ENCODE results near the gene H1-8. TPM values are rescaled to one million over a fixed set of nuclear protein-coding genes. Genes with fewer than 3 reads are reported as not detected.

H1-8 gene
- polyA plus RNA-seq, 3 donors from 2014 or later: not detected

GRCh38 chr3:129519449-129519848, 23.5 kb upstream of the H1-8 start:
- Mint-ChIP-seq H3K27me3 (ENCODE audit: low read depth in 3 of 3) (peaks cover 0 to 3% (median 0%) of the 10 kb centered on the region in 3 donors), H3K4me3 (no peak overlapping the region), H3K4me1 (no peaks in the 10 kb centered on the region), H3K36me3 (peaks cover 4 to 21% (median 7%) of the 10 kb centered on the region in 3 donors), H3K9me3 (no peaks in the 10 kb centered on the region), H3K27ac (no peak overlapping the region)
- DNase-seq: no peak

DNA sequence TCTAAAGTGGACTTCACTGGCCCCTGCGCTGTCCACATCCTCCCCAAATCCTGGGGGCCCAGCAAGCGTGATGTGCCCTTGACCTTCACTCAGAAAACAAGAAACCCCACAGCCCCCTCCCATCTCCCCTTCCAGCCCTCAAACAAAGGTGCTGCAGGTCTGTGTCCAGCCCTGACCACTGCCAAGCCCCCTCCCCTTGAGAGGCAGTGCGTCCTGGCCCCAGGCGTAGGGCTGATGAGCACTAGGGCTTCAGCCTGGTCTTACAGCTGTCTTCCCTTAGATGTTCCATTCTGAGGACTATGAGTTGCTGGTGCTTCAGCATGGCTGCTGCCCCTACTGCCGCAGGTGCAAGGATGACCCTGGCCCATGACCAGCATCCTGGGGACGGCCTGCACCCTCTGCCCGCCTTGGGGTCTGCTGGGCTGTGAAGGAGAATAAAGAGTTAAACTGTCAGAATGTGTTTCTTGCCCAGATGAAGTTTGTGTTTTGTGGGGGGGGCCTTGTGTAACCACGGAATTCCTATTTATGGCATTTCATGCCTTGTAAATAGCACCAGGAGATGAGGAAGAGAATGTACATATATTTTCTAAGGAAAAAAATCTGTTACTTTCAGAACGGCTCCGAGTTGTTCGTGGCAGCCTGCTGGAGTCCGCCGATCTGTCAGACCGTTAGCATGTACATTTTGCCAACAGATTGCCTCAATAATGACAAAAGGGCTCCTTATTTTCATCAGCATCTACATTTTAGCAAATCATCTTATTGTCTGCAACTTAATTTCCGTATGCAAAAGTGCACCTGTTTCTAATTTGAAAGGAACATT, 22.9 kb upstream of the H1-8 start:
- H3K27ac Mint-ChIP-seq: peak overlapping the region in 1 of 6 donors; percentile 74
- H3K36me3 Mint-ChIP-seq: peaks cover 4 to 21% (median 7%) of the 10 kb centered on the region in 3 donors
- H3K4me3 Mint-ChIP-seq: no peak overlapping the region
- no peaks in the 10 kb centered on the region for H3K4me1 Mint-ChIP-seq
- no peak for DNase-seq
- no peaks in the 10 kb centered on the region for H3K9me3 Mint-ChIP-seq
- peaks cover 0 to 3% (median 0%) of the 10 kb centered on the region in 3 donors for H3K27me3 Mint-ChIP-seq (ENCODE audit: low read depth in 3 of 3)

DNA sequence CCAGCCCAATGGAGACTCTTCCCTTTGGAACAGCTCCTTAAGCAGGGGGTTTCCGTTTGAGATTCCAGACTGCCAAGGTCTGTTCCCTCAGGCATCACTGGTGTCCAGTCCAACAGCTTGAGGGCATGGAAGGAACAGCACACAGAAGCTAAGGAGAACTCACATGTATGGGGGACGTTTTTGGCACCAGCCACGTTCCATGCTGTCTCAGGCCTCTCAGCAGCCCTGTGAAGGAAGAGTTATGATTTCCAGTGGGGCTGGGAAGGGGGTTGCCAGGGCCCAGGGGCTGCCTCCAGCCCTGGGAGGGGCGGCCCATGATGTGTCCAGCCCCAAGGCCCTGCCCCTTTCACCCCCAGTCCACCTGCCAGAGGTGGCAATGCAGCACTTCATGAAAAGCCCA, 22.0 kb upstream of the H1-8 start:
- Mint-ChIP-seq H3K27me3 (ENCODE audit: low read depth in 3 of 3) (peaks cover 0 to 3% (median 0%) of the 10 kb centered on the region in 3 donors), H3K36me3 (peaks cover 4 to 19% (median 6%) of the 10 kb centered on the region in 3 donors), H3K4me3 (no peak overlapping the region), H3K27ac (no peak overlapping the region), H3K9me3 (no peaks in the 10 kb centered on the region), H3K4me1 (no peaks in the 10 kb centered on the region)
- no peak for DNase-seq

GRCh38 chr3:129521611-129522010, 21.4 kb upstream of the H1-8 start:
- peaks cover 0 to 3% (median 0%) of the 10 kb centered on the region in 3 donors for H3K27me3 Mint-ChIP-seq (ENCODE audit: low read depth in 3 of 3)
- H3K4me3 Mint-ChIP-seq: no peak overlapping the region
- H3K27ac Mint-ChIP-seq: no peak overlapping the region
- no peak for DNase-seq
- no peaks in the 10 kb centered on the region for H3K4me1 Mint-ChIP-seq
- H3K9me3 Mint-ChIP-seq: no peaks in the 10 kb centered on the region
- peaks cover 4 to 13% (median 4%) of the 10 kb centered on the region in 3 donors for H3K36me3 Mint-ChIP-seq

DNA sequence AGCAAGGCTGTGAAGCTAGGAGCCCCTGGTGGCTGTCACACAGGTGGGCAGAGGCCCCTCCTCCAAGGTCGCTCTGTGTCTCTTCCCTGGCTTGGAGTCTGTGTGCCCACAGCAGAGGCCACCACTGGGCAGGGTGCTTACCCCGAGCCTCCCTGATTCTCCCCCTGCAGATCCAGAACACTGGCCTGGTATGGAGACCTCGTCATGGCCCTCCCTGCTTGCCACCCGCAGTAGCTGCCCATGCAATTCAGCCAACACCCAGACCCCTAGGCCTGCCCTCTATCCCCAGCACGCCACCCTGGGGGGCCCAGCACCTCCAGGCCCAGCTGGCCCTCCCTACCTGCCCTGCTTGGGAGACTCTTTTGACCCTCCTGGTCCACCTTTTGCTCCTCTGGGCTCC, 20.0 kb upstream of the H1-8 start:
- H3K27me3 Mint-ChIP-seq (ENCODE audit: low read depth in 3 of 3): peaks cover 0 to 3% (median 0%) of the 10 kb centered on the region in 3 donors
- H3K36me3 Mint-ChIP-seq: peaks cover 0 to 4% (median 4%) of the 10 kb centered on the region in 3 donors
- H3K4me3 Mint-ChIP-seq: no peak overlapping the region
- peak overlapping the region in 1 of 6 donors; percentile 19 for H3K27ac Mint-ChIP-seq
- peaks cover 0 to 1% of the 10 kb centered on the region in 2 donors for H3K4me1 Mint-ChIP-seq
- no peaks in the 10 kb centered on the region for H3K9me3 Mint-ChIP-seq
- DNase-seq: no peak

GRCh38 chr3:129524081-129524480, 18.9 kb upstream of the H1-8 start:
- no peak for DNase-seq
- H3K27ac Mint-ChIP-seq: peak overlapping the region in 1 of 6 donors; percentile 30

GRCh38 chr3:129525341-129525968, 17.5 kb upstream of the H1-8 start:
- no peaks in the 10 kb centered on the region for H3K36me3 Mint-ChIP-seq
- no peak overlapping the region for H3K4me3 Mint-ChIP-seq
- peak overlapping the region in 1 of 6 donors; percentile 10 for H3K27ac Mint-ChIP-seq
- no peaks in the 10 kb centered on the region for H3K9me3 Mint-ChIP-seq
- H3K4me1 Mint-ChIP-seq: peaks cover 0 to 1% of the 10 kb centered on the region in 2 donors
- no peak for DNase-seq
- H3K27me3 Mint-ChIP-seq (ENCODE audit: low read depth in 3 of 3): peaks cover 0 to 3% (median 2%) of the 10 kb centered on the region in 3 donors

More at GRCh38 chr3:129524081-129524480, 18.9 kb upstream of the H1-8 start:
- Mint-ChIP-seq H3K36me3 (peaks cover 0 to 4% (median 4%) of the 10 kb centered on the region in 3 donors), H3K4me3 (no peak overlapping the region), H3K9me3 (no peaks in the 10 kb centered on the region), H3K27me3 (ENCODE audit: low read depth in 3 of 3) (peaks cover 0 to 3% (median 0%) of the 10 kb centered on the region in 3 donors), H3K4me1 (peaks cover 0 to 1% of the 10 kb centered on the region in 2 donors)

GRCh38 chr3:129526121-129526900, 16.7 kb upstream of the H1-8 start:
- Mint-ChIP-seq H3K4me1 (peaks cover 0 to 1% of the 10 kb centered on the region in 2 donors), H3K27ac (peak overlapping the region in 2 of 6 donors; percentile 26 to 39), H3K36me3 (no peaks in the 10 kb centered on the region), H3K9me3 (no peaks in the 10 kb centered on the region), H3K4me3 (no peak overlapping the region), H3K27me3 (ENCODE audit: low read depth in 3 of 3) (peaks cover 0 to 5% (median 3%) of the 10 kb centered on the region in 3 donors)
- DNase-seq: no peak

GRCh38 chr3:129527262-129527661, 15.7 kb upstream of the H1-8 start:
- H3K27me3 Mint-ChIP-seq (ENCODE audit: low read depth in 3 of 3): peaks cover 2 to 5% (median 2%) of the 10 kb centered on the region in 3 donors
- H3K4me3 Mint-ChIP-seq: no peak overlapping the region
- no peak overlapping the region for H3K27ac Mint-ChIP-seq
- no peaks in the 10 kb centered on the region for H3K36me3 Mint-ChIP-seq
- DNase-seq: no peak
- H3K4me1 Mint-ChIP-seq: peaks cover 0 to 1% of the 10 kb centered on the region in 2 donors
- no peaks in the 10 kb centered on the region for H3K9me3 Mint-ChIP-seq

DNA sequence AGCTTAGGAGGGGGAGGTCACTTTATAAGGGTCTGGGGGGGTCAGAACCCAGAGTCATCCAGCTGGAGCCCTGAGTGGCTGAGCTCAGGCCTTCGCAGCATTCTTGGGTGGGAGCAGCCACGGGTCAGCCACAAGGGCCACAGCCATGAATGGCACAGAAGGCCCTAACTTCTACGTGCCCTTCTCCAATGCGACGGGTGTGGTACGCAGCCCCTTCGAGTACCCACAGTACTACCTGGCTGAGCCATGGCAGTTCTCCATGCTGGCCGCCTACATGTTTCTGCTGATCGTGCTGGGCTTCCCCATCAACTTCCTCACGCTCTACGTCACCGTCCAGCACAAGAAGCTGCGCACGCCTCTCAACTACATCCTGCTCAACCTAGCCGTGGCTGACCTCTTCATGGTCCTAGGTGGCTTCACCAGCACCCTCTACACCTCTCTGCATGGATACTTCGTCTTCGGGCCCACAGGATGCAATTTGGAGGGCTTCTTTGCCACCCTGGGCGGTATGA, 14.3 kb upstream of the H1-8 start, which contains the start of gene RHO:
RHO (plus strand) TSS at position 51 of the 512 bp plus-strand sequence; CDS start at position 146, 95 bp downstream.
- Mint-ChIP-seq H3K27me3 (ENCODE audit: low read depth in 3 of 3) (peaks cover 2 to 5% (median 4%) of the 10 kb centered on the region in 3 donors), H3K36me3 (no peaks in the 10 kb centered on the region), H3K4me3 (no peak within 1 kb of the TSS), H3K27ac (peak within 1 kb of the TSS in 2 of 6 donors; percentile 35 to 49), H3K9me3 (no peaks in the 10 kb centered on the region), H3K4me1 (peaks cover 0 to 1% of the 10 kb centered on the region in 2 donors)
- DNase-seq: no peak

- no peak overlapping the region for H3K27ac Mint-ChIP-seq
- peaks cover 0 to 1% of the 10 kb centered on the region in 2 donors for H3K4me1 Mint-ChIP-seq
- no peaks in the 10 kb centered on the region for H3K36me3 Mint-ChIP-seq
- no peak overlapping the region for H3K4me3 Mint-ChIP-seq
- no peak for DNase-seq
- no peaks in the 10 kb centered on the region for H3K9me3 Mint-ChIP-seq
- H3K27me3 Mint-ChIP-seq (ENCODE audit: low read depth in 3 of 3): peaks cover 2 to 5% (median 4%) of the 10 kb centered on the region in 3 donors
Observed at GRCh38 chr3:129529436-129530210, 13.4 kb upstream of the H1-8 start.

- H3K27me3 Mint-ChIP-seq (ENCODE audit: low read depth in 3 of 3): peaks cover 2 to 5% (median 4%) of the 10 kb centered on the region in 3 donors
- peaks cover 0 to 1% of the 10 kb centered on the region in 2 donors for H3K4me1 Mint-ChIP-seq
- no peak overlapping the region for H3K4me3 Mint-ChIP-seq
- H3K27ac Mint-ChIP-seq: no peak overlapping the region
- DNase-seq: no peak
- H3K36me3 Mint-ChIP-seq: no peaks in the 10 kb centered on the region
- no peaks in the 10 kb centered on the region for H3K9me3 Mint-ChIP-seq
Observed at GRCh38 chr3:129530251-129530791, 12.7 kb upstream of the H1-8 start.
